HFF-Myc (cell line): ENCODE measurements around the gene EIF4G3.
"Not testable (repeated sequence)": the region's sequence is repeated elsewhere in the genome, so short reads cannot be mapped to it uniquely, and the experiment has no call there.

Experiments
- DNase-seq: peaks from one replicate; pipeline ENCODE4 v3.0.0-alpha.2; 2011; ENCODE audit warnings: low read depth; ENCODE audit errors: extremely low read depth
- H3K4me3 ChIP-seq: replicated peaks from 2 replicates; pipeline ENCODE4 v1.5.1; 2011; ENCODE audit warnings: low read depth, mild to moderate bottlenecking, control low read depth, low read length
- TF ChIP-seq, protein P1 (sequence below): IDR thresholded peaks from 2 replicates; pipeline ENCODE4 v1.5.1; 2012; ENCODE audit warnings: mild to moderate bottlenecking, low read depth, low read length, control low read depth; ENCODE audit errors: missing control alignments

EIF4G3 gene

DNA sequence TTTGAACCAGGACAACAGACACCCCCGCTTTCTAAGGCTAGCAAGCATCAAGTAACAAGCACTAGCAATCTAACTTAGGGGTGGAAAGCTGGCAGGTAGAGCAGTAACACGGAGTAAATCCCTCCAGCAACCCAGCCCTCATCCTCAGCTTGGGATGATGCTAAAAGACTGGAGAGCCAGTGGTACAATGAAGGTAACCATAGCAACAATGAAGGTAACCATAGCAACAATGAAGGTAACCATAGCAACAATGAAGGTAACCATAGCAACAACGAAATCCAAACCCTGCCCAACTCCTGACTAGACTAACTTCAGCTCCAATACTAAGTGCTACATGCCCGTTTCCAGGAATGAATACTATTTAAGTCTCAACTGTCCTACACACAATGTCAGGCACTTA, 22.2 kb upstream of the EIF4G3 start:
- TF ChIP-seq, protein P1, sequence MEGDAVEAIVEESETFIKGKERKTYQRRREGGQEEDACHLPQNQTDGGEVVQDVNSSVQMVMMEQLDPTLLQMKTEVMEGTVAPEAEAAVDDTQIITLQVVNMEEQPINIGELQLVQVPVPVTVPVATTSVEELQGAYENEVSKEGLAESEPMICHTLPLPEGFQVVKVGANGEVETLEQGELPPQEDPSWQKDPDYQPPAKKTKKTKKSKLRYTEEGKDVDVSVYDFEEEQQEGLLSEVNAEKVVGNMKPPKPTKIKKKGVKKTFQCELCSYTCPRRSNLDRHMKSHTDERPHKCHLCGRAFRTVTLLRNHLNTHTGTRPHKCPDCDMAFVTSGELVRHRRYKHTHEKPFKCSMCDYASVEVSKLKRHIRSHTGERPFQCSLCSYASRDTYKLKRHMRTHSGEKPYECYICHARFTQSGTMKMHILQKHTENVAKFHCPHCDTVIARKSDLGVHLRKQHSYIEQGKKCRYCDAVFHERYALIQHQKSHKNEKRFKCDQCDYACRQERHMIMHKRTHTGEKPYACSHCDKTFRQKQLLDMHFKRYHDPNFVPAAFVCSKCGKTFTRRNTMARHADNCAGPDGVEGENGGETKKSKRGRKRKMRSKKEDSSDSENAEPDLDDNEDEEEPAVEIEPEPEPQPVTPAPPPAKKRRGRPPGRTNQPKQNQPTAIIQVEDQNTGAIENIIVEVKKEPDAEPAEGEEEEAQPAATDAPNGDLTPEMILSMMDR, result no peak
- no peak for DNase-seq

DNA sequence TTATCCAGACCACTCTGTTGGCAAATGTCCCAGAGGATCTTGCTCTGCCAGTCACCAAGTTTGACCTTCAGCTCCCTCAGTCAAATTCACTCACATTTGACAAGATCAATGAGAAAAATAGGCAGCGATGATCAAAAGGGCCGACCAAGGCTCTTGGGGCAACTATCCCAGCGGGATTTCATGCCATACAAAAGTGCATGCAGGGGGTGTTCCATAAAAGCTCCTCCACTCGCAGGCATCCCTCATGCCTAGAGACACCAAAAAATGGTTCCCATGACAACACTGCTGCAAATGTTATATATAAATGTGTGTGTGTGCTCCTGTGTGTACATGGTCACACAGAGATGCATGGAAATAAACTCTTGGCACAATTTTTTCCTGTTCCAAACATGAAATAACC, 16.2 kb upstream of the EIF4G3 start:
- TF ChIP-seq, protein P1, result no peak
- H3K4me3 ChIP-seq, result no peak overlapping the region
- no peak for DNase-seq

More for the DNA sequence above, 22.2 kb upstream of the EIF4G3 start:
- no peak overlapping the region for H3K4me3 ChIP-seq

DNA sequence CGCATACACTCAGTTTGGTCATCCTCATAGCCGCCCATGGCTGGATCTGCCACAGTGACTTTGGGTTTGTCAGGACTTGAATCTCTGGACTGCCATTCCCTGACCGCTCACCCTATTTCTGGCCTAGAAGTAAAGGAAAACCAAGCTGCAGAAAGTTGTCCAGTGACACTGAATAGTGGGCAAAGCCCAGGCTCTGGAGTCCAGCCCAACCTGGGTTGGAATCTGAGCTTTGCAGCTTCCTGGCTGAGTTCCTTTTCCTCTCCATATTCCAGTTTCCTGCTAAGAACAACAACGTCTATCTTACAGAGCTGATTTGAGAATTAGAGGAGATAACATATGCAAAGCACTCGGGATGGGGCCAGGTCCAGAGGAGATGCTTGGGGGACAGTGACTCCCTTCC, 15.6 kb upstream of the EIF4G3 start:
- no peak overlapping the region for H3K4me3 ChIP-seq
- TF ChIP-seq, protein P1, result no peak
- no peak for DNase-seq

DNA sequence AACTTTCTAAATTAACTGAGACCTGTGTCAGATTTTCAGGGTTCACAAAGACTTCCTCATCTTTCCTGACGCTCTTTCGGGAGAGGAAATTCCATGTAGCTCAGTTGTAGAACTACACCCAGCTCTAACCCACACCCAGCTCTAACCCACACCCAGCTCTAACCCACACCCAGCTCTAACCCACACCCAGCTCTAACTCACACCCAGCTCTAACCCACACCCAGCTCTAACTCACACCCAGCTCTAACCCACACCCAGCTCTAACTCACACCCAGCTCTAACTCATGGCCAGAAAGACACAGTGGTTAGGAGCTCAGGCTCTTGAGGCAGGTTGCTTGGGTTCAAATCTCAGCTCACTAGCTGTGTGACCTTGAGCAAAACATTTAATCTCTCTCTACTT, 14.1 kb upstream of the EIF4G3 start:
- DNase-seq, H3K4me3 ChIP-seq: not testable (repeated sequence)

DNA sequence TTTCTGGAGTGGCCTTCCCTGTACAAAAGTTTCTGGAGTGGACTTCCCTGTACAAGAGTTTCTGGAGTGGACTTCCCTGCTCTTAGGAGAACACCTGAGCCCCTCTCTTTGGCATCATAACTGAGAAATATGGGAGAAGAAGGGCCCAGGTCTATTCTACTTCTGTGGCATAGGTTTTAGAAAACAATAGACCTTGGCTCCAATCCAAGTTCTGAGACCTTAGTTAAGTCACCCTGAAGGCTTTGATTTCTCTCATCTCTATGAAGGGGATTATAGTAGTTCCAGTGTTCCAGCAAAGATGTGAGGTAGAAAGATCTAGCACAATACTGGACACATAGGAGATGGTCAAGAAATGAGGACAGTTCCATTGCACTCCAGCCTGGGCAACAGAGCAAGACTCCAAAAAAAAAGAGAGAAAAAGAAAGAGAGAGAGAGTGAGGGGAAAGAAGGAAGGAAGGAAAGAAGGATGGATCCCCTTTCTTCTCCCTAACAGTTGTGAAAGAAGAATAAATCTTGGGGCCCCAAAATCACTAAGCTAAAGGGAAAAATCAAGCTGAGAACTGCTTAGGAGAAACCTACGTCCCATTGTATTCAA, 13.3 kb upstream of the EIF4G3 start:
- H3K4me3 ChIP-seq, result no peak overlapping the region
- TF ChIP-seq, protein P1, result no peak
- DNase-seq, result no peak

DNA sequence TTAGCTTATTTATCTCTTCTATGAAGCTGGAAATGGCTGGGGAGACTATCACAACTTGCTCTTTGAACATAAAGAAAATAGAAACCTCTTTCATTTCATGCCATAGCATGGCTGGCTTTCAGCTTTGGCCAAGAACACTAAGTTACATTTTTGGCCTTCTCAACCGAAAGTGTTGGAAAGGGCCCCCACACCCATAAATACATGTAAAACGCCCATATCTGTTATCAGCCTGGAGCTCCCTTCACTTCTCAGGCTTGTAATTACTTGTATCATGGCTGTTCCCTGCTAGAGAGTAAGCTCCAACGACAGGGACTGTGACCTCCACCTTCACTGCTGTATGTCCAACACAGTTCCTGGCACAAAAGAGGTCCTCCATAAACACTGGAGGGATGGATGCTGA, 12.7 kb upstream of the EIF4G3 start:
- TF ChIP-seq, protein P1, result no peak
- DNase-seq, result no peak
- no peak overlapping the region for H3K4me3 ChIP-seq

DNA sequence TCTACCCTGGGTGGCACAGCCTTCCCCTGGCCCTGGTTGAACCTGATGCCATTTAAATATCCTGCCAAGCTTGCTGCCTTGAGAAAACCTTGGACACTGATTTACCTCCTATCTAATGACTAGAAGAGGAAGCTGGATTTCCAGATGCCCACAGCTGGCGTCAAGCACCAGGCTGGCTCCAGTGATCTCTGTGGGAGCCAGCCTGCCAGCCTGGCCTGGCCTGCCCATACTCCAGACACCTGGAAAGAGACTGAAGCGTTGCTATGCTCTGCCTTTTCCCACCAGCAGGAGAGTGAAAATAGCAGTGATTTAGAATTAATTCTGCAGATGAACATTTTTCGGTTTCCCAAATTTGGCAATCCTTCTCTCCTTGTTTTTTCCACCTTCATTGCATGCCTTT, 11.5 kb upstream of the EIF4G3 start:
- TF ChIP-seq, protein P1, result no peak
- no peak overlapping the region for H3K4me3 ChIP-seq
- DNase-seq, result no peak
